ENCODE data around the gene POU3F2.

POU3F2 gene

DNA sequence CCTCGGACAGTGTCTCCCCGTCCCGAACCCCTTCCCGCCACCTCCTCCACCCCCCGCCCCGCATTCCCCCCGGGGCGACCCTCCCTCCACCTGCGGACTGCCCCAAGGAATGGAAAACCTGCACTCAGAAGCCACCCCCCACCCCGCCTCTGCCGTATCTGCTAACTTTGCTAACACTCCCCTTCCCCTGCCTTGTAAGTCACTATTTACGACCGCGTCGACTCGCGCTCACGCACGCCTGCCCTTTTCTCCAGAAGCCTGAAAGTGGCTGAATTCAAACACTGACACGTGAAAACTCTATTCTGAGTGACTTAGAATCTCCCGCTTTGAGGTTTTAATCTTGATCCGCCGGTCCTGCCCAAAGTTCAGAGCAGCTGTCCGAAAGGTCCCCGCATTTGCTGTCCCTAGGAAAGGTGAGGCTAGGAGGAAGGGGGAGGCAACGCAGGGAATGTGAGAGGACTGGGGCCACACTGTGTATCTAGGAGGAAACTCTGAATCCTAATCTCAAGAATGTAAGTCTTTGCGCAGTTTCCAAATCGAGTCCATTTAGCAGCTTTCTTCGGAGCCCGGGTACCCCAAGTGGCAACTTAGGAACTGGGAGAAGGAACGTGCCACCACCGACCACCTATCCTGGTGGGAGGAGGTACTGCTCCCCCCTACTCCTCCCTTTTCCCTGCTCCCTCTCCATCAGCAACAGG is 9.3 kb upstream of the POU3F2 start:
- no peak for TF ChIP-seq CTCF (IDR thresholded peaks at IDR 0.05; ENCODE audit: borderline replicate concordance, insufficient read depth, low read depth, low read length)
- H3K4me3 ChIP-seq (ENCODE audit: low read depth, low read length), result no peak overlapping the region

GRCh38 chr6:98825600-98826230 is 8.7 kb upstream of the POU3F2 start:
- H3K4me3 ChIP-seq (ENCODE audit: low read depth, low read length), result no peak overlapping the region
- no peak for TF ChIP-seq CTCF (IDR thresholded peaks at IDR 0.05; ENCODE audit: borderline replicate concordance, insufficient read depth, low read depth, low read length)

DNA sequence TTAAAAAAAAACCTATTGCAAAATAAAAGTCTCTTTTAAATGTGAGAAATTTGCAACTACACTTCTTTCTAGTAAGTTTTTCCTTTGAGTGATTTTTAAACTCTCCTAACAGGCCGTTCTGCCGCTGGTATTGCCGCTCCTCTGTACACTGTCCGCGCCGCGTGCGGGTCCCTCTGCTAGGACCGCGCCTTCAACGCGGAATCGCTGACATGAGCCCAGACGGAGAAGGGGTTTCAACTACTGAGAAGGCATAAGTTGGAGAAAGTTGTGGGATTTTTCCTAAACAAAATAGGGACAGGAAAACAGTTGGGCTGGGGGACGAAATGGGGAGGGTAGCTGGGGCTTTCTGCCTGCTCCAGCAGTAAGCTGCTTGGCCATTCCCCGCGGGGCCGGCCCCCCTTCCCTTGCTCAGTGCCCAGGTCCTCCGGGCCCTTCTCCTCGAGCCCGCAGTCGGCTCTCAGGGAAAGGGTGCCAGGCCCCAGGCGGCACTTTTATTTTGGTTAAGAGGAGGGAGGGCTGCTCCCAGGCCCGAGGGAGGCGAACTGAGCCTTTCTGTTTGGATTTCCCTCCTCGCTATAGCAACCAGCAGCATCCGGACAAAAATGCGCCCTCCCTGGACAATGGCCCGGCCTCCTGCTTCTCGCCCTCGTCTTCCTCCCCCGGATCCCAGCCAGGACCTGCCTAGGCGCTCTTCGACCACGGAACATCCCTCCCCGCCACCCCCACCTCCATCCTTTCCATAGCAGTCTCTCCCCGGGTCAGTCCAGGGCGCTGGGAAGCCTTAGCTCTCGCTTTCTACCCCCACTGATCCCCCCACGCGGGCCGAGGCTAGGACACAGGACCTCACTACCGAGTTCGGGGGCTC is 6.8 kb upstream of the POU3F2 start:
- no peak overlapping the region for H3K4me3 ChIP-seq (ENCODE audit: low read depth, low read length)
- TF ChIP-seq CTCF (IDR thresholded peaks at IDR 0.05; ENCODE audit: borderline replicate concordance, insufficient read depth, low read depth, low read length), result no peak

DNA sequence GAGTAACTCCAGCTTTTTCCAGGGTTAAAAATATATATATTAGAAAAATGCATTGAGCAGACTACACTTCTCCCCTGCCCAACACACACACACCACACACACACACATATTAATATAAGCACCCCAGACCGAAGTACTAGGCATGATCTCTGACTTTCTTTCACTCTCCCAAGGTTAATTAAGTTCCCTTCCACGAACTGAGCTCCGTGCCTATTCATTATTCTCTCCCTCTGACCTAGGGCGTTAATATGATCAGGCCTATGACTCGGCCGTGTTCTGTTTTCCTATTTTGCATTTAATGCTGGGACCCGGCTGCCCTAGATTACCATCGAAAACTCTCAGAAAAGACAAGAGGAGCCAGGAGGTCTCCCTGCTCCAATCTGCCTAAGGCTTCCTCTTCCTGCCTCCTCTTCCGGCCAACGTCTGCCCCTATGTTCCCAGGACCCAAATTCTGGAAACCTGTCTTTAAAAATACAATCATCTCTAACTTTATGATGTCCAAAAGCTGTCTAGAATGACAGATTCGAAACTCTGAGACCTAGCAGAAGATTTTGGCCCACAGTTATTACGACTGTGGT is 6.1 kb upstream of the POU3F2 start:
- H3K4me3 ChIP-seq (ENCODE audit: low read depth, low read length), result no peak overlapping the region
- no peak for TF ChIP-seq CTCF (IDR thresholded peaks at IDR 0.05; ENCODE audit: borderline replicate concordance, insufficient read depth, low read depth, low read length)

- H3K4me3 ChIP-seq (ENCODE audit: low read depth, low read length), result no peak overlapping the region
- no peak for TF ChIP-seq CTCF (IDR thresholded peaks at IDR 0.05; ENCODE audit: borderline replicate concordance, insufficient read depth, low read depth, low read length)
These were observed 5.4 kb upstream of the POU3F2 start for GRCh38 chr6:98828941-98829411.

DNA sequence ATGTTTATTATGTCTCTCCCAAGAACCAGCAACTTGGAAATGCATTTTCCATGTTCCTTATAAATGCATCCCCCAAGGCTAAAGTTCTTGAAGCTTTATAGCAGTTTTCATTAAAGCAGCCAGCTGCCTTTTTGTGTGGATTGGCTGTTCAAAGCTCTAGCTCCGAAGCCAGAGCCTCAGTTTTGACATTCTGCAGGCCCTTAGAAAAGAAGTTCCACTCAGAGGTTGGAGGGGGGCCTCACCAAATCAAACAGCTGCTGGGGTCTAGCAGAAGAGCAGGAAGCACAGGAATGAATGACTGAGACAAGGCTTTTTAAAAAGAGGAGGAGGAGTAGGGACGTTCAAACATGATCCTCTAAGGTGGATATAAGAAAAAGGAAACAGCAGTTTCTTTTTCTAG is 4.2 kb upstream of the POU3F2 start:
- H3K4me3 ChIP-seq (ENCODE audit: low read depth, low read length), result no peak overlapping the region
- TF ChIP-seq CTCF (IDR thresholded peaks at IDR 0.05; ENCODE audit: borderline replicate concordance, insufficient read depth, low read depth, low read length), result no peak

All from GM12875 (cell line).